ENCODE measurements around the gene GUCY2F.

The GUCY2F gene

DNA sequence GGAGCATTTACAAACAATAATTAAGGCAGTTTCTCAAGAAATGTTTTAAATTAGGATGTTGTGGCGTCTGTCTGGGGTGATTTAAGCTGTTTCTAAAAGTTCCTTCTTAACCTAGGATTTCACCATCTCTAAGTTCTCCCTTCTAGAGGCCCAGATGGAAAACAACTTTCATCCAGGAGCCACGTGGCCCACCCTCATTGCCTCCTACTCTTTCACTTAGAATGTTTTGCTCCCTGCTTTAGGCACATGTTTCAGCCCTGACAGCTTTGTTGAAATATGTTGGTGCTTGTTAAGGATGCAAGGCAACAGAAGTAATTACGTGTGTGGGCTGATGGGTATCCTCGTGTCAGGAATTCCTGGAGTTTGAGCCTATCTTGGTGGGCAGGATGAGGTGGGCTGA lies 131.3 kb downstream of the GUCY2F start:
- H2AK5ac ChIP-seq (ENCODE audit: low read depth, low read length) = no peak overlapping the region
- H3K9me3 ChIP-seq (replicated peaks in 1 of 2; ENCODE audit: control insufficient read depth in 2 of 2, insufficient read depth in 1 of 2, low read depth in 1 of 2, low read length in 2 of 2) = no peaks in the 10 kb centered on the region
- H3K9ac ChIP-seq (ENCODE audit: low read depth, low read length, poor library complexity) = no peak overlapping the region
- no peaks in the 10 kb centered on the region for H3K79me1 ChIP-seq (ENCODE audit: low read depth, low read length)
- H3K18ac ChIP-seq (ENCODE audit: low read length) = no peak overlapping the region
- H3K27me3 ChIP-seq (ENCODE audit: control insufficient read depth in 3 of 3, insufficient read depth in 3 of 3, low read depth in 1 of 3, low read length in 3 of 3) = no peaks in the 10 kb centered on the region
- no peaks in the 10 kb centered on the region for H3K36me3 ChIP-seq (replicated peaks in 1 of 2; ENCODE audit: control insufficient read depth in 2 of 2, insufficient read depth in 2 of 2, low read length in 2 of 2)
- no peaks in the 10 kb centered on the region for H3K4me1 ChIP-seq (ENCODE audit: control insufficient read depth in 2 of 2, insufficient read depth in 1 of 2, low read depth in 1 of 2, low read length in 2 of 2)
- H4K8ac ChIP-seq (ENCODE audit: low read depth, low read length) = no peak overlapping the region
- no peak overlapping the region for H2BK120ac ChIP-seq (ENCODE audit: low read depth, low read length)
- no peak overlapping the region for H2BK12ac ChIP-seq (ENCODE audit: low read length)
- H4K91ac ChIP-seq (ENCODE audit: low read depth, low read length, poor library complexity) = no peak overlapping the region
- no peak overlapping the region for H3K14ac ChIP-seq (ENCODE audit: low read length)
- no peak overlapping the region for H3K4me3 ChIP-seq (ENCODE audit: low read length in 2 of 2)
- H3K4ac ChIP-seq (ENCODE audit: low read length) = no peak overlapping the region
- H2AFZ ChIP-seq (ENCODE audit: low read length) = no peak overlapping the region
- WGBS, 2 donors (ENCODE audit: extremely low coverage in 2 of 2, insufficient read length in 2 of 2, insufficient replicate concordance in 1 of 2) = no CpG with 5 or more reads among the region's 4 CpGs
- H3K23ac ChIP-seq (ENCODE audit: low read depth, low read length, poor library complexity) = no peak overlapping the region
- no peak overlapping the region for H2BK5ac ChIP-seq (ENCODE audit: low read length)
- H2BK15ac ChIP-seq (ENCODE audit: low read length) = no peak overlapping the region
- H3K4me2 ChIP-seq (ENCODE audit: insufficient read depth, low read length, poor library complexity, severe bottlenecking) = no peak overlapping the region
- no peak for DNase-seq (ENCODE audit: low spot score)
- H3K27ac ChIP-seq (replicated peaks; ENCODE audit: low read length) = no peak overlapping the region

DNA sequence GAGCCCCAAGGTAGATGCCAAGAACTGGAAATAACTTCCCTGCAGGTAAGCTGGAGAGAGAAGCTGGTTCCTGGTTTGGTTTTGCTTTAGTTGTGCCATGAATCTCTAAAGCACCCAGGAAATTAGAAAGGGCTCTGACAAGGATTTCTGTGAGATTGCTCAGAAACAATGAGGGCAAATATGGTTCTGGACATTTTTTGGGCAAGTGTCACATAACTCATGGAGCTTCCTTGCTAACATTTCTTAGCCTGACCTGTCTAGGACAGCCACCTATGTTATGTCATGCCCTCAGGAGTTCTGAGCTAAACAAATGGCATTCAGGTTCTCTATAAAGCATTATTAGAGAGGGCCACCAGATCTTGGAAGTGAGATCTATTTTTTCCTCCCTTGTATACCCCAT lies 131.8 kb downstream of the GUCY2F start:
- Histone ChIP-seq H3K4ac (ENCODE audit: low read length) (no peak overlapping the region), H2AK5ac (ENCODE audit: low read depth, low read length) (no peak overlapping the region), H4K8ac (ENCODE audit: low read depth, low read length) (no peak overlapping the region), H3K4me1 (ENCODE audit: control insufficient read depth in 2 of 2, insufficient read depth in 1 of 2, low read depth in 1 of 2, low read length in 2 of 2) (no peaks in the 10 kb centered on the region), H3K18ac (ENCODE audit: low read length) (no peak overlapping the region), H2BK12ac (ENCODE audit: low read length) (no peak overlapping the region), H3K9ac (ENCODE audit: low read depth, low read length, poor library complexity) (no peak overlapping the region), H3K27me3 (ENCODE audit: control insufficient read depth in 3 of 3, insufficient read depth in 3 of 3, low read depth in 1 of 3, low read length in 3 of 3) (no peaks in the 10 kb centered on the region), H4K91ac (ENCODE audit: low read depth, low read length, poor library complexity) (no peak overlapping the region), H2BK5ac (ENCODE audit: low read length) (no peak overlapping the region), H3K4me3 (ENCODE audit: low read length in 2 of 2) (no peak overlapping the region), H2AFZ (ENCODE audit: low read length) (no peak overlapping the region), H2BK15ac (ENCODE audit: low read length) (no peak overlapping the region), H3K79me1 (ENCODE audit: low read depth, low read length) (no peaks in the 10 kb centered on the region), H3K9me3 (replicated peaks in 1 of 2; ENCODE audit: control insufficient read depth in 2 of 2, insufficient read depth in 1 of 2, low read depth in 1 of 2, low read length in 2 of 2) (no peaks in the 10 kb centered on the region), H3K36me3 (replicated peaks in 1 of 2; ENCODE audit: control insufficient read depth in 2 of 2, insufficient read depth in 2 of 2, low read length in 2 of 2) (no peaks in the 10 kb centered on the region), H3K14ac (ENCODE audit: low read length) (no peak overlapping the region), H2BK120ac (ENCODE audit: low read depth, low read length) (no peak overlapping the region), H3K23ac (ENCODE audit: low read depth, low read length, poor library complexity) (no peak overlapping the region), H3K27ac (replicated peaks; ENCODE audit: low read length) (no peak overlapping the region), H3K4me2 (ENCODE audit: insufficient read depth, low read length, poor library complexity, severe bottlenecking) (no peak overlapping the region)
- DNase-seq (ENCODE audit: low spot score) = no peak

DNA sequence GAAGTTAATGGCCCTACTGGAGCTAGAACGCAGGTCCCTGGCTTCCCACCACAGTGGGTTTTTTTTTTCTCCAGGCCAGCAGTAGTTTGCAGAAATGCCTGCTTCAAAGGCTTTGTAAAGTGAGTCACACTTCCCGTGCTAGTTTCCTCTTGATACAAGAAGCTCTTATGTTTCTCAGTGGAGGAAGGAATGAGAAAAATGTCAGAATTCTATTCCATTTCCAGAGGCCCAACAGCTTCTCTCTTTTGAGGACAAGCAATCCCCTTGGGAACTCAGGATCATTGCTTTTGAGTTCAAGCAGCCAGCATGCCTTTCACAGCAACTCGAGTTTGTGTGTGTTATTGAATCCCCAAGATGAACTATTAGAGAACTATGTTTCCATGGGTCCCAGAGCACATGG lies 134.3 kb downstream of the GUCY2F start:
- no peak overlapping the region for H2BK120ac ChIP-seq (ENCODE audit: low read depth, low read length)
- no peak overlapping the region for H3K27ac ChIP-seq (replicated peaks; ENCODE audit: low read length)
- H3K27me3 ChIP-seq (ENCODE audit: control insufficient read depth in 3 of 3, insufficient read depth in 3 of 3, low read depth in 1 of 3, low read length in 3 of 3) = no peaks in the 10 kb centered on the region
- no peaks in the 10 kb centered on the region for H3K9me3 ChIP-seq (replicated peaks in 1 of 2; ENCODE audit: control insufficient read depth in 2 of 2, insufficient read depth in 1 of 2, low read depth in 1 of 2, low read length in 2 of 2)
- H3K79me1 ChIP-seq (ENCODE audit: low read depth, low read length) = no peaks in the 10 kb centered on the region
- no peak overlapping the region for H3K4ac ChIP-seq (ENCODE audit: low read length)
- no CpG with 5 or more reads among the region's 3 CpGs for WGBS, 2 donors (ENCODE audit: extremely low coverage in 2 of 2, insufficient read length in 2 of 2, insufficient replicate concordance in 1 of 2)
- no peak overlapping the region for H3K23ac ChIP-seq (ENCODE audit: low read depth, low read length, poor library complexity)
- no peak overlapping the region for H2BK15ac ChIP-seq (ENCODE audit: low read length)
- H2BK5ac ChIP-seq (ENCODE audit: low read length) = no peak overlapping the region
- no peak overlapping the region for H2BK12ac ChIP-seq (ENCODE audit: low read length)
- no peak overlapping the region for H2AK5ac ChIP-seq (ENCODE audit: low read depth, low read length)
- no peak overlapping the region for H3K4me3 ChIP-seq (ENCODE audit: low read length in 2 of 2)
- no peak overlapping the region for H3K4me2 ChIP-seq (ENCODE audit: insufficient read depth, low read length, poor library complexity, severe bottlenecking)
- H4K91ac ChIP-seq (ENCODE audit: low read depth, low read length, poor library complexity) = no peak overlapping the region
- no peak for DNase-seq (ENCODE audit: low spot score)
- no peak overlapping the region for H3K9ac ChIP-seq (ENCODE audit: low read depth, low read length, poor library complexity)
- H3K4me1 ChIP-seq (ENCODE audit: control insufficient read depth in 2 of 2, insufficient read depth in 1 of 2, low read depth in 1 of 2, low read length in 2 of 2) = no peaks in the 10 kb centered on the region
- H4K8ac ChIP-seq (ENCODE audit: low read depth, low read length) = no peak overlapping the region
- peak overlapping the region; percentile 41 for H2AFZ ChIP-seq (ENCODE audit: low read length)
- no peaks in the 10 kb centered on the region for H3K36me3 ChIP-seq (replicated peaks in 1 of 2; ENCODE audit: control insufficient read depth in 2 of 2, insufficient read depth in 2 of 2, low read length in 2 of 2)
- H3K18ac ChIP-seq (ENCODE audit: low read length) = no peak overlapping the region
- no peak overlapping the region for H3K14ac ChIP-seq (ENCODE audit: low read length)

DNA sequence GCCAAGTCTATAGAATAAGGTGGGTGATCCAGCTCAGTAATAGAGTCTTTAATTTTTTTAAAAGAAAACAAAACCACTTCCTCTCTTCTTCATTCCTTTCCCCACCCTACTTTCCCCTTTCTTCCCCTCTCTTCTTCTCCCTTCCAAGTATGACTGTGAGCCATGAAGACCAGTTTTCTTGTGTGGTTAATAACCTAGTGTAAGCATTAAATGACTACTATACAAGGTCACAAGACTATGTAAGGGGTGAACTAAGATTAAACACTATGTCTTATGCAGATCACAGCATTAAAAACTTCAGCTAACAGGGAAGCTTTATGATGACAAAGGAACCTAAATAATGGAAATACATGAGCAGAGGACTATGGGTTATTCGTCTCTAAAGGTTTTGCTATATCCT lies 135.4 kb downstream of the GUCY2F start:
- no peak overlapping the region for H3K27ac ChIP-seq (replicated peaks; ENCODE audit: low read length)
- no peak for DNase-seq (ENCODE audit: low spot score)
- H2AFZ ChIP-seq (ENCODE audit: low read length) = no peak overlapping the region
- no peaks in the 10 kb centered on the region for H3K9me3 ChIP-seq (replicated peaks in 1 of 2; ENCODE audit: control insufficient read depth in 2 of 2, insufficient read depth in 1 of 2, low read depth in 1 of 2, low read length in 2 of 2)
- no peak overlapping the region for H4K91ac ChIP-seq (ENCODE audit: low read depth, low read length, poor library complexity)
- H2BK12ac ChIP-seq (ENCODE audit: low read length) = no peak overlapping the region
- H3K79me1 ChIP-seq (ENCODE audit: low read depth, low read length) = no peaks in the 10 kb centered on the region
- H4K8ac ChIP-seq (ENCODE audit: low read depth, low read length) = no peak overlapping the region
- no peak overlapping the region for H3K23ac ChIP-seq (ENCODE audit: low read depth, low read length, poor library complexity)
- no peaks in the 10 kb centered on the region for H3K27me3 ChIP-seq (ENCODE audit: control insufficient read depth in 3 of 3, insufficient read depth in 3 of 3, low read depth in 1 of 3, low read length in 3 of 3)
- H3K36me3 ChIP-seq (replicated peaks in 1 of 2; ENCODE audit: control insufficient read depth in 2 of 2, insufficient read depth in 2 of 2, low read length in 2 of 2) = no peaks in the 10 kb centered on the region
- no peak overlapping the region for H3K18ac ChIP-seq (ENCODE audit: low read length)
- H3K9ac ChIP-seq (ENCODE audit: low read depth, low read length, poor library complexity) = no peak overlapping the region
- no peaks in the 10 kb centered on the region for H3K4me1 ChIP-seq (ENCODE audit: control insufficient read depth in 2 of 2, insufficient read depth in 1 of 2, low read depth in 1 of 2, low read length in 2 of 2)
- H2BK120ac ChIP-seq (ENCODE audit: low read depth, low read length) = no peak overlapping the region
- no peak overlapping the region for H3K4ac ChIP-seq (ENCODE audit: low read length)
- no peak overlapping the region for H3K14ac ChIP-seq (ENCODE audit: low read length)
- no peak overlapping the region for H2AK5ac ChIP-seq (ENCODE audit: low read depth, low read length)
- WGBS, 2 donors (ENCODE audit: extremely low coverage in 2 of 2, insufficient read length in 2 of 2, insufficient replicate concordance in 1 of 2) = no CpG with 5 or more reads among the region's 1 CpG
- H3K4me2 ChIP-seq (ENCODE audit: insufficient read depth, low read length, poor library complexity, severe bottlenecking) = no peak overlapping the region
- no peak overlapping the region for H3K4me3 ChIP-seq (ENCODE audit: low read length in 2 of 2)
- no peak overlapping the region for H2BK15ac ChIP-seq (ENCODE audit: low read length)
- H2BK5ac ChIP-seq (ENCODE audit: low read length) = no peak overlapping the region

All from neuronal stem cell (in vitro differentiated cells).